Kidney capillary endothelial cell (primary cell): ENCODE measurements around the gene RAB31.

Source experiments
- DNase-seq: peaks from one replicate; pipeline ENCODE4 v3.0.0-alpha.2; 2018; ENCODE audit warnings: low spot score

Gene RAB31

GRCh38 chr18:9790261-9790660 lies 82.2 kb downstream of the RAB31 start:
- no peak for DNase-seq

DNA sequence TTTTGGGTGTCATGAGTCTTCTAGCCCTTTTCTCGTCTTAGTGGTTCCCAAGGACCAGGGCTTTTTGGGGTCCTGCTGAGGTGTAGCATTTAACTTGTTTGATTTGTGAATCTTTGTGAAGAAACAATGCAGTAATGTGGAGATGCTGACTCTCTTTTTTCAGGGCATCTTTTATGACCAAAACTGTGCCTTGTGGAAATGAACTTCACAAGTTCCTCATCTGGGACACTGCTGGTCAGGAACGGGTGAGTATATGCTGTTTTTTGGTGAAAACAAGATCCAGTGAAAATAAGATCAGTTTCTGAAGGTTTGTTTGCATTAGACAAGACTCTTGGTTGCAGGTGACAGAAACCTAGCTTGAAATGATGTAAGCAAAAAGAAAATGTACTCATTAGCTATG lies 83.9 kb downstream of the RAB31 start:
- no peak for DNase-seq

- no peak for DNase-seq
Measured at GRCh38 chr18:9792565-9793245, 84.6 kb downstream of the RAB31 start.

GRCh38 chr18:9796011-9796410 lies 87.9 kb downstream of the RAB31 start:
- no peak for DNase-seq

- no peak for DNase-seq
Measured at GRCh38 chr18:9796935-9797549, 88.9 kb downstream of the RAB31 start.

DNA sequence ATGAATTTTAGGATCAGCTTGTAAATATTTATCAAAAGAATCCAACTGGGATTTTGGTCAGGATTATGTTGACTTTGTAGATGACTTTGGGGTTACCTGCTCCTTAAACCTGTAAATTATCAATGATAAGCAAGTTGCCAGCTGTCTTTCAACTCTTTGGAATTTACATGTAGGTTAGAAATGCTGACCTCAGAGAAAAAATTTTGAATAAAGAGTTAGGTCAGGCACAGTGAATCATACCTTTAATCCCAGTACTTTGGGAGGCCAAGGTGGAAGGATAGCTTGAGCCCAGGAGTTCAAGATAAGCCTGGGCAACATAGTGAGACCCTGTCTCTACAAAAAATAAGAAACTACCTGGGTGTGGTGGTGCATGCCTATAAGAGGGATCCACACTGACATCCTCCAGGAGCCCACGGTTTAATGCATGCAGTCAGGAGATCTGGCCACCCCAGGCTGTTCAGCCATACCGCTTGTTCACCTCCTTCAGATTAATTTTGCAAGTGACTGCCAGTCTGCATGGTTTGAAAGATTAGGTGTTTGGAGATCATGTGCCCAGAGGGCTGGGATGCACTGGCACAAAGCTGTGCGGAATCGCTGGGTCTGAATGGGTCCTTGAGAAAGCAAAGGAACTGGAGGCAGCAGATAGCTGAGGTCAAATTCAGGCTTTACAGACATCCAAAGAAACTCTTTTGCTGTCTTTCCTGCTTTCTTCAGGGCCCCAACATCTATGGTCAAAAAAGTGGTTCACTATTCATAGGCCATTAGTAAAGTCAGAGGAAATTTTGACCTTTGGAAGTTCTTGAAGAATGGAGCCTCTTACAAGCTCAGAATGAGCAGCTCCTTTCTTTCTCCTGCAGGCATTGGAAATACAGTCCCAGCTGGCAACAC lies 94.3 kb downstream of the RAB31 start:
- no peak for DNase-seq

GRCh38 chr18:9803063-9803697 lies 95.1 kb downstream of the RAB31 start:
- DNase-seq = no peak

DNA sequence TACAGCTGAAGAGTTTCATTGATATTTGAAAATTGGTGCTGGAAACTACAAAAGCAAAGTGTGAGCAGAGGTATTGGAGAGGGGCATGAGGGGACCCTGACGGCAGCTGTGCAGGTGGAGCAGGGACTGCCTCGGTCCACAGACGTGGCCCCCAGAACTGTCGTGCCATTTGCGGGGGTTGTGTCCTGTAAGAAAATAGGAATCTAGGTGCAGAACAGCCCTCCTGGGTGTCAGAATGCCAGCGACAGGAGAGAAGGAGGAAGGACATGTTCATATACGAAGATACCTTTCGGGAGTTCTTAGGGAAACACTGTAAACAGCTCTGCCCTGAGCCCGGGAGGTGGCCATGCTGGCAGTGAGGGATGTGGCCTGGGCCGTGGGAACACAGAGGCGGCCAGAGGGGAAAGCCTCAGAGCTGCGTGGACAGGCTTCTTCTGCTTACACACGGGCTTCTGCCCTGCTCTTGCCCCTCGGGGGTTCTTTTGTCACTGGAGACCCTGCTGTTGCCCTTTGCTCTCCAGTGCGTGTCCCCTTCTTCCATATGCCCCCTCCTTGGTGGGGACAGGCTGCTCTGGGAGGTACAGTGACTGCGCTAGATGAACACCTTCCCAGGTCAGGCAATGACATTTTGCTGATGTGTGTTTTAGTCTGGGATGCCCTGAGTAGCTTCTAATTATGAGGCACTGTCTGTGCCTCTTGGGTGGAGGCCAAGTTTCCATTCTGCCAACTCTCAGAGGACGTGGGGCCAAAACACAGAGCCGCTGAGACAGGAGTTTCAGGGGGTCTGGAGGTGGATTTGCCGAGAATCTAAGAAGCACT lies 95.8 kb downstream of the RAB31 start:
- no peak for DNase-seq

DNA sequence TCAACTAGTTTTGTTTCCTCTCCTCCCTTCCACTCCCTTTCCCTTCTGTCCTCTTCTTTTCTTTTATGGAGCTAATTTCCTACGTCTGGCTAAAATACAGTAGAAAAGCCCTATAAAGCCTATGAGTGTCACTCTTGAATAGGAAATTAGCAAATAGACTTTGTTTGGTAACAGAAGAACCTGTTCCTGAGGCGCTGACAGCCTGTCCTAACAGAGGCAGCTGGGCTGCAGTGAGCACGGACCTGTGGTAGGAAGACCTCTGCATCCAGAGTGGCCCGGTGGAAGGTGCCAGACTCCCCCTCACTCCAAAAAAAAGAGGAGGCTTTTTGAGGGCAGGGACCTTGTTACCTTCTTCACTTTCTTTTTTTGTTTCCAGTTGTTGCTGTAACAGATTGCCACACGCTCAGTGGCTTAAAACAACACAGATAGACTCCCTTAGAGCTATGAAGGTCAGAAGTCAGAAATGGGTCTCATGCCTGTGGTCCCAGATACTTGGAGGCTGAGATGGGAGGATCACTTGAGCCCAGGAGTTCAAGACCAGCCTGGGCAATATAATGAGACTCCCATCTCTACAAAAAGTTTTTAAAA lies 96.5 kb downstream of the RAB31 start:
- DNase-seq = no peak

DNA sequence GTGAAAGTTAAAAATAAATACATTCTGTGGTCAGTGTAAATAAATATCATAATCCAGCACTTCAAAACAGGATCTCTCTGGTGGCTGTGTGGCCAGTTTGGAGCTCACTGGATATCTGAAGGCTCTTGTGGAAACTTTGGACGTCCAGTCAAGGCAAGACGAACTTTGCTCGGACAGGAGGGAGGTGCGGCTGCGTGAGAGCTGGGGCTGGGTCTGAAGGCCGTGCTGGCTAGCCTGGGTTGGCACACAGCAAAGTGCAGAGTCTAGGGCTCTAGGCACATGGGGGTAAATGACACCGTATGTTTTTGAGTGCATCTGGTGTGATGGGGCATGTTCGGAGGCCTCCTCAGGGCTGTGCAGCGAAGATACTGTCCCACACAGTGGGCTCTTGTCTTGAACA lies 98.8 kb downstream of the RAB31 start:
- DNase-seq = no peak

- DNase-seq = no peak
Measured at GRCh38 chr18:9808295-9809241, 100.5 kb downstream of the RAB31 start.

DNA sequence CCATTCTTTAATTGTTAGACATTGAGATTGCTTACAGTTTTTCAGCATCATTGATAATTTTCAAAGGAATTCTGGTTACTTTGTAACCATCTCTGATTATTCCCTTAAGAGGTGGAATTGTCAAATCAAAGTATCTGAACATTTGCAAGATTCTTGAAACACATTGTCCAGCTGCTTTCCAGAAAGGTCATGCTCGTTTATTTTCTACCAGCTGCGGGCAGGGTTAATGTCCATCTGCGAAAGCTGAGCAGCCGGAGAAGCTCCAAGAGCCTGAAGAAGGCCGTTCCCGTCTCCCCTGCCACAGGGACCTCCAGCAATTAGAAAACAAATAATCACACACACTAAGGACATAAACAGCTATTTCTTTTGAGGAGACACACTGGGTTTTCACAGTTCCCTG lies 101.6 kb downstream of the RAB31 start:
- DNase-seq = no peak

GRCh38 chr18:9810299-9810698 lies 102.2 kb downstream of the RAB31 start:
- DNase-seq = no peak

GRCh38 chr18:9810994-9811705 lies 103.0 kb downstream of the RAB31 start:
- no peak for DNase-seq

- DNase-seq = no peak
Measured at GRCh38 chr18:9811978-9812377, 103.9 kb downstream of the RAB31 start.

GRCh38 chr18:9814431-9814830 lies 106.3 kb downstream of the RAB31 start:
- DNase-seq = no peak

- DNase-seq = no peak
Measured at GRCh38 chr18:9817286-9817685, 109.2 kb downstream of the RAB31 start.

- no peak for DNase-seq
Measured at GRCh38 chr18:9817725-9818422, 109.8 kb downstream of the RAB31 start.

DNA sequence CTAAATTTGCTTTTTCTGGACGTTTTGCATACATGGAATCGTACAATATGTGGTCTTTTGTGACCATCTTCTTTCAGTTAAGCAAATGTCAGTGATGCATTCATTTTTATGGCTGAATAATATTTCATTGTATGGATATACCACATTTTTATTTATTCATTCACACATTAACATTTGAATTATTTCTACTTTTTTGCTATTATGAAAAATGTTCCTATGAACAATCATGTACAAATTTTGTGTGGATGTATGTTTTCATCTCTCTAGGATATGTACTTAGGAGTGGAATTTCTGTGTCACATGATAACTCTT lies 110.3 kb downstream of the RAB31 start:
- DNase-seq = no peak
